Measurements from ENCODE around the gene SMKR1. TPM values are rescaled to one million over a fixed set of nuclear protein-coding genes. Genes with fewer than 3 reads are reported as not detected.
"Not testable (repeated sequence)": the region's sequence is repeated elsewhere in the genome, so short reads cannot be mapped to it uniquely, and the experiment has no call there.

Gene SMKR1
- total RNA-seq (2014; rRNA removed; shearing (Covaris generic)): 4.4 and 4.6 TPM in 2 replicates
- polyA plus RNA-seq (2014; cell fraction: nucleus; rRNA removed): 1.3 and 1.6 TPM in 2 replicates

GRCh38 chr7:129501760-129502707 lies at the start of gene SMKR1:
SMKR1 (plus strand) TSS chr7:129502531; CDS start chr7:129502825, 294 bp downstream.
- DNase-seq (ENCODE audit: extremely low read depth, low read depth): peak; percentile 69

- DNase-seq (ENCODE audit: extremely low read depth, low read depth): no peak
Observed at GRCh38 chr7:129452589-129453231, 49.6 kb upstream of the SMKR1 start.

GRCh38 chr7:129453510-129454248 lies 48.7 kb upstream of the SMKR1 start:
- no peak for DNase-seq (ENCODE audit: extremely low read depth, low read depth)

GRCh38 chr7:129454249-129454551 lies 48.1 kb upstream of the SMKR1 start:
- DNase-seq (ENCODE audit: extremely low read depth, low read depth): no peak

DNA sequence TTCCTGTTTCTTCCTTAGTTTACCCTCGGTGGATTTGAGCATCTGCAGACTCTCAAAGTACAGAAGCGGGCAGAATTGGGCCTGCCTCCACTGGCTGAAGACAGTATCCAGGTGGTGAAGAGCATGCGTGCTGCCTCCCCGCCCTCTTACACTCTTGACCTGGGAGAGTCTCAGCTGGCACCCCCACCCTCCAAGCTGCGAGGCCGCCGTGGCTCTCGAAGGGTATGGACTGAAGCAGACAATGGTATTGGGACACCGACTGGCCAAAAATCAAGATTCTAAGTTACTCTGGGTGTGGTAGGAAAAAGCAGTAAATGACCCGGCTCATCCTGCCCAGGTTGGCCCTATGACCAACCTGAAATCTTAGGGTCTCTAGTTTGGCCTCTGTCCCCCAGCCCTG lies 45.9 kb upstream of the SMKR1 start:
- no peak for DNase-seq (ENCODE audit: extremely low read depth, low read depth)

DNA sequence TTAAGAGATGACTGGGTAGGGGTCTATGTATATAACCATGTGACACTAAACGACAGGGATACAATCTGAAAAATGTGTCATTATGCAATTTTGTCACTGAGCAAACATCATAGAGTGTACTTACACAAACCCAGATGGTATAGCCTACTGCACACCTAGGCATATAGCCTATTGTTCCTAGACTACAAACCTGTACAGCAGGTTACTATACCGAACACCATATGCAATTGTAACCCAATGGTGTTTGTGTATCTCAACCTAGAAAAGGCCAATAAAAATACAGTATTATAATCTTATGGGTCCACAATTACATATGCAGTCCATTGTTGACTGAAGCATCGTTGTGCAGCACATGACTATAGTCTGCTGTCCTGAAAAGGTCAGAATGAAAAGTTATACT lies 45.2 kb upstream of the SMKR1 start:
- no peak for DNase-seq (ENCODE audit: extremely low read depth, low read depth)

DNA sequence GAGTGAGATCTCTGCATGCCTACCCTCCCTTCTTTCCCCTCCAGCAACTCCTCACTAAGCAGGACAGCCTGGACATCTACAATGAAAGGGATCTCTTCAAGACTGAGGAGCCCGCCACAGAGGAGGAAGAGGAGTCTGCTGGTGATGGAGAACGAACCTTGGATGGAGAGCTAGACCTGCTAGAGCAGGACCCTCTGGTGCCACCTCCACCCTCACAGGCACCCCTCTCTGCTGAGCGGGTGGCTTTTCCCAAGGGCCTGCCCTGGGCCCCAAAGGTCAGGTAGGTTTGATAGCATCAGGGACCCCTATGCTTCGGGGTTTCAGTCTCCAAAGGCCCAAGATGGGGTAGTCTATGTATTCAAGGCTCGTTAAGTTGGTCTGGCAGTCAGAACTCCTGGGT lies 44.2 kb upstream of the SMKR1 start:
- no peak for DNase-seq (ENCODE audit: extremely low read depth, low read depth)

DNA sequence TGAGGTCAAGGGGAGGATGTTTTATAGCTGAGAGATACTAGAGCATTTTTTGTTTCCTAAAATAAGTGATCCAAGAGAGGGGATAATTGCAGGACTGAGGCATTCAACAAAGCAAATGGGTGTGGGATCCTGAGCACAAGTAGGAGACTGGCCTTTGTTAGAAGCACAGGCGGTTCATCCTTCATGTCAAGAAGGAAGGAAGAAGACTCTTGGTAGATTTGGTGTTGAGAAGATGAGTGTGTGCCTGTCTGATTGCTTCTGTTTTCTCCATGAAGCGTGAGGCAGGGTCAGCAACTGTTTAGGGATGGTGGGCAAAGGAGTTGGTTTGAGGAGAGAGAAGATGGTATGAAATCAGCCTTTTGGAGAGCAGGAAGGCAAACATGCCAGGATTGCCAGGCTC lies 40.5 kb upstream of the SMKR1 start:
- no peak for DNase-seq (ENCODE audit: extremely low read depth, low read depth)

GRCh38 chr7:129462420-129462819 lies 39.9 kb upstream of the SMKR1 start:
- DNase-seq (ENCODE audit: extremely low read depth, low read depth): no peak

GRCh38 chr7:129464194-129464593 lies 38.1 kb upstream of the SMKR1 start:
- DNase-seq (ENCODE audit: extremely low read depth, low read depth): no peak

DNA sequence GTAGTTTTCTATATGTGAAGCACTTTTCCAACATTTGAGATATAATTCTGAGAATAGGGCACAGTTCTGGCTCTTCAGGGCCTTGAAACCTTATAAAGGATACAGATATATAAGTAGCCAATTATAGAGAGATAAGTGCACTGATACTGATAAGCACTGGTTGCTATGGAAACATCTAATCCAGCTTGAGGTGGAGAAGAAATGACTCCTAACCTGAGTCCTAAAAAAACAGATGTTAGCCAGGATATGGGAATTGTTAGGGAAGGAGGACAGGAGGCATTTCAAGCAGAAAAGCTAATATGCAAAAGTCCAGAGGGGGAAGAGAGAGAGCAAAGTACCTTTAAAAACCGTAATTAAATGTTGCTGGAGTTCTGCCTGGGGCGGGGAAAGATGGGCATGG lies 37.3 kb upstream of the SMKR1 start:
- no peak for DNase-seq (ENCODE audit: extremely low read depth, low read depth)

GRCh38 chr7:129466796-129467195 lies 35.5 kb upstream of the SMKR1 start:
- DNase-seq (ENCODE audit: extremely low read depth, low read depth): no peak

GRCh38 chr7:129468087-129468486 lies 34.2 kb upstream of the SMKR1 start:
- DNase-seq (ENCODE audit: extremely low read depth, low read depth): no peak

DNA sequence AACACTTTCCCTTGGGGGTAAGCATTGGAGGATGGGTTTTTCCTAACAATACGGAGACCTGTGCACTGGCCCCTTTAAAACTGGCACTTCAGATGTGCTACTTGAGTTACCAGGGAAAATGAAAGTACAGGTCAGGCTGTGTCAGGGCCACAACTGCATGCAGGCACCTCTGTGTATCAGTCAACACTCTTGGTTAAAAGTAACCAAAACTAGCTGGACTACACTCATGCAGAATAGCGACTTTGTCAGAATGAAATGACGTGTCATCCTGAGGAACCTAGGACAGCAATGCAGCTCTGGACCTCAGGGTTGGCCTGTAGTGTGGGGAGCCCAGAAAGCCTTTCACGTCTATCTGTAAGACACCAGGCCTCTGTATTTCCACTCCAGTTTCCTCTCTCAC lies 33.8 kb upstream of the SMKR1 start:
- DNase-seq (ENCODE audit: extremely low read depth, low read depth): no peak

DNA sequence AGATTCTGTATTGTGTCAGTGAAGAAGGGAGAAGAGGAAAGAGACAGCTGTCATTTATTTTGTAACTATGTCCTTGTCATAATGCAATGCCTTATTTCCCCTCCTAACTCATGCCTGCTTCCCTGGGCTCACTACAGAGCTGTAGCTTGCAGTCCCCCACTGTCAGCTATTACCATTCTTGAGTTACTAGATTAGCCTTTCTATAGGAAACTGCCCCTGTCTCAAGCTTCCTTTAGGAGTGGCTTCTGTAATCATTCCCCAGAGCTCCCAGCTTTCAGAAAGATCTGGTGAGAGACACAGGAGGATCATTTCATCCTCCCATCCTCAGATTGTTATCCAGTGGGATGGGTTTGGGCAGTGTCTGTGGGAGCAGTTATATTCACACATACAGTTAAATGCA lies 32.4 kb upstream of the SMKR1 start:
- DNase-seq (ENCODE audit: extremely low read depth, low read depth): no peak

DNA sequence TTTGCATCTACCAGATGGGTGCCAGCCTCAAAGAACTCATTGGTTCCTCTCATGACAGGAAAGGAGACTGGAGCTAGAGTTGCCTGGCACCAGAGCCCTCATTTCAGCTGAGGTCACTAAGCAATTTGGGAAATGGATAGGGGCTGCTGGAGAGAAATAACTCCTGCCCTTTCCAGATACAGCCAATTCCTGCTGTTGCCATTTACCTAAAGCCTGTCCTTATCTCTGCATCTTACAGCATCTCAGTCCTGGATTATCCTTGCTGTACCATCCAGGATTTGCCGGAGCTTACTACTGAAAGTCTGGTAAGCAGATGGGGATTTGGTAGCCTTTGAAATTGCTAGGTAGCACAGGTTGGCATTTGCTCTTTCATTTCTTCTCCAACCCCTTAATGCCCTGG lies 31.9 kb upstream of the SMKR1 start:
- no peak for DNase-seq (ENCODE audit: extremely low read depth, low read depth)

GRCh38 chr7:129471402-129471827 lies 30.9 kb upstream of the SMKR1 start:
- DNase-seq (ENCODE audit: extremely low read depth, low read depth): no peak

- not testable (repeated sequence) for DNase-seq (ENCODE audit: extremely low read depth, low read depth)
Observed at GRCh38 chr7:129475931-129476330, 26.4 kb upstream of the SMKR1 start.

DNA sequence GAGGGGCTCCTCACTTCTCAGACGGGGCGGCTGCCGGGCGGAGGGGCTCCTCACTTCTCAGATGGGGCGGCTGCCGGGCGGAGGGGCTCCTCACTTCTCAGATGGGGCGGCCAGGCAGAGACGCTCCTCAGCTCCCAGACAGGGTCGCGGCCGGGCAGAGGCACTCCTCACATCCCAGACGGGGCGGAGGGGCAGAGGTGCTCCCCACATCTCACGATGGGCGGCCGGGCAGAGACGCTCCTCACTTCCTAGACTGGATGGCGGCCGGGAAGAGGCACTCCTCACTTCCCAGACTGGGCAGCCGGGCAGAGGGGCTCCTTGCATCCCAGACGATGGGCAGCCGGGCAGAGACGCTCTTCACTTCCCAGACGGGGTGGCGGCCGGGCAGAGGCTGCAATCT lies 25.9 kb upstream of the SMKR1 start:
- DNase-seq (ENCODE audit: extremely low read depth, low read depth): not testable (repeated sequence)

GRCh38 chr7:129479831-129480230 lies 22.5 kb upstream of the SMKR1 start:
- no peak for DNase-seq (ENCODE audit: extremely low read depth, low read depth)

DNA sequence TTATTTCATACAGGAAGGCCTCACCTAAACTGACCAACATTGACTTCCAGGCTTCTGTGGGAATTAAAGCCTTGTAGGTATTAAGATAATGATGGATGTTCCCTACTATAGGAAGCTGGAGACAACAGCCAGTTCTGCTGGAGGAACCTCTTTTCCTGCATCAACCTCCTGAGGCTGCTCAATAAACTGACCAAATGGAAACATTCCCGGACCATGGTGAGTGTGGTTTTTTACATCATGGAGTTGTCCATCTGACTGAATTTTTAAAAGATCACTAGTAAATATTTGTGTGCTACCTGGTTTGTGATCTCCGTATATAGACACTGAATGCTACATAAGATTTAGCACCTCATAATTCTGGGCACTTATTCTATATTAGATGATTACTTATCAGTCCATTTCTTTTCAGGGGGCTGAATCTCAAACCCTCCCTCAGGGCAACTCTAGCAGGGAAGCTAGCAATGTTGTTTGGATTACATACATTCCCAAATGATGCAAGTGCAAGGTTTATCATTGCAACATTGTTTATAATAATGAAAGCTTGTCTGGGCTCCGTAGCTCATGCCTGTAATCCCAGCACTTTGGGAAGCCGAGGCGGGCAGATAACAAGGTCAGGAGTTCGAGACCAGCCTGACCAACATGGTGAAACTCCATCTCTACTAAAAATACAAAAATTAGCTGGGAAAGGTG lies 21.5 kb upstream of the SMKR1 start:
- no peak for DNase-seq (ENCODE audit: extremely low read depth, low read depth)

Measured in NCI-H460 (cell line).